CD4-positive, alpha-beta T cell (primary cell): ENCODE results near the gene ZNF48. TPM values are rescaled to one million over a fixed set of nuclear protein-coding genes. Genes with fewer than 3 reads are reported as not detected.

Source experiments
- ATAC-seq: fragments of 200-7000 bp; cut with Tn5 transposase; one replicate; pipeline ENCODE4 v1.10.0; 2022; ENCODE audit warnings: mild to moderate bottlenecking; ENCODE audit not compliant: poor library complexity
- CTCF ChIA-PET: fragments of 350-600 bp; sonication (Branson Sonifier 250); formaldehyde crosslinking; loops from one replicate; lab custom pipeline; 2021; ENCODE audit warnings: antibody characterized with exemption, inconsistent platforms; lab: Charles Lee
- POLR2A ChIA-PET: fragments of 350-600 bp; sonication (Branson Sonifier 250); formaldehyde crosslinking; loops from one replicate; lab custom pipeline; 2021; ENCODE audit warnings: antibody characterized with exemption, inconsistent platforms; lab: Charles Lee
- DNase-seq, 14 experiments: peaks; one replicate each; pipeline ENCODE4 v3.0.0-alpha.2; 2013 to 2020; ENCODE audit warnings: mixed read lengths in 2 of 14
- H3K27ac ChIP-seq, 2 donors: one replicate each; pipeline versions ENCODE4 v1.5.1 to v1.7.0; 2013; ENCODE audit warnings: low read length in 2 of 2, low read depth in 1 of 2, mild to moderate bottlenecking in 1 of 2
- H3K27me3 ChIP-seq, 2 experiments: 1 replicate in 1 of 2; 2 replicates in 1 of 2; pipeline versions ENCODE4 v1.6.1 to v1.7.0; 2013; ENCODE audit warnings: low read length in 2 of 2, control low read depth in 1 of 2, mild to moderate bottlenecking in 1 of 2, moderate library complexity in 1 of 2; ENCODE audit not compliant: insufficient read depth in 2 of 2, control insufficient read depth in 1 of 2
- H3K36me3 ChIP-seq: one replicate; pipeline ENCODE4 v1.6.1; 2013; ENCODE audit warnings: low read length, control low read depth; ENCODE audit not compliant: insufficient read depth
- H3K4me1 ChIP-seq: one replicate; pipeline ENCODE4 v1.6.1; 2013; ENCODE audit warnings: low read length, control low read depth; ENCODE audit not compliant: insufficient read depth
- H3K4me3 ChIP-seq: one replicate; pipeline ENCODE4 v1.5.1; 2013; ENCODE audit warnings: mild to moderate bottlenecking, low read length, moderate library complexity
- H3K9me3 ChIP-seq, 2 experiments: 1 replicate in 1 of 2; 2 replicates in 1 of 2; pipeline versions ENCODE4 v1.6.1 to v1.7.0; 2013; ENCODE audit warnings: low read length in 2 of 2, mild to moderate bottlenecking in 2 of 2, control low read depth in 1 of 2, moderate library complexity in 1 of 2; ENCODE audit not compliant: control insufficient read depth in 1 of 2, insufficient read depth in 1 of 2
- H3K27ac Mint-ChIP-seq: one replicate; pipeline ENCODE4 v1.8.0; 2020; ENCODE audit warnings: mixed read lengths
- H3K27me3 Mint-ChIP-seq: one replicate; pipeline ENCODE4 v1.8.0; 2021; ENCODE audit warnings: mixed read lengths
- H3K36me3 Mint-ChIP-seq: one replicate; pipeline ENCODE4 v1.8.0; 2021; ENCODE audit warnings: low read depth, mixed read lengths
- H3K4me1 Mint-ChIP-seq: one replicate; pipeline ENCODE4 v1.8.0; 2021; ENCODE audit warnings: low read depth, mixed read lengths
- H3K4me3 Mint-ChIP-seq: one replicate; pipeline ENCODE4 v1.8.0; 2020; ENCODE audit warnings: mild to moderate bottlenecking, mixed read lengths
- H3K9me3 Mint-ChIP-seq: one replicate; pipeline ENCODE4 v1.8.0; 2020; ENCODE audit warnings: mixed read lengths
- CTCF ChIP-seq: fragments of 200-600 bp; IDR thresholded peaks from one replicate; pipeline ENCODE4 v1.8.0; 2022; ENCODE audit warnings: antibody characterized with exemption, mild to moderate bottlenecking
- intact Hi-C, 2 experiments: fragments of 100-400 bp; cut with DNase I in 1 of 2; cut with micrococcal nuclease in 1 of 2; formaldehyde crosslinking; loops; one replicate each; pipeline versions ENCODE4 v1.15.1 to v1.9.0; 2023 to 2025; cut with DNase I, micrococcal nuclease
- total RNA-seq, 174 experiments: library from RNA in 2 of 174; stranded (reverse) in 2 of 174; gene quantifications; one replicate each; pipeline ENCODE4 v1.2.3 and lab custom pipeline; 2021 to 2026

The ZNF48 gene
- total RNA-seq, 2 experiments from 2014 or later = 3.4 to 3.5 TPM

DNA sequence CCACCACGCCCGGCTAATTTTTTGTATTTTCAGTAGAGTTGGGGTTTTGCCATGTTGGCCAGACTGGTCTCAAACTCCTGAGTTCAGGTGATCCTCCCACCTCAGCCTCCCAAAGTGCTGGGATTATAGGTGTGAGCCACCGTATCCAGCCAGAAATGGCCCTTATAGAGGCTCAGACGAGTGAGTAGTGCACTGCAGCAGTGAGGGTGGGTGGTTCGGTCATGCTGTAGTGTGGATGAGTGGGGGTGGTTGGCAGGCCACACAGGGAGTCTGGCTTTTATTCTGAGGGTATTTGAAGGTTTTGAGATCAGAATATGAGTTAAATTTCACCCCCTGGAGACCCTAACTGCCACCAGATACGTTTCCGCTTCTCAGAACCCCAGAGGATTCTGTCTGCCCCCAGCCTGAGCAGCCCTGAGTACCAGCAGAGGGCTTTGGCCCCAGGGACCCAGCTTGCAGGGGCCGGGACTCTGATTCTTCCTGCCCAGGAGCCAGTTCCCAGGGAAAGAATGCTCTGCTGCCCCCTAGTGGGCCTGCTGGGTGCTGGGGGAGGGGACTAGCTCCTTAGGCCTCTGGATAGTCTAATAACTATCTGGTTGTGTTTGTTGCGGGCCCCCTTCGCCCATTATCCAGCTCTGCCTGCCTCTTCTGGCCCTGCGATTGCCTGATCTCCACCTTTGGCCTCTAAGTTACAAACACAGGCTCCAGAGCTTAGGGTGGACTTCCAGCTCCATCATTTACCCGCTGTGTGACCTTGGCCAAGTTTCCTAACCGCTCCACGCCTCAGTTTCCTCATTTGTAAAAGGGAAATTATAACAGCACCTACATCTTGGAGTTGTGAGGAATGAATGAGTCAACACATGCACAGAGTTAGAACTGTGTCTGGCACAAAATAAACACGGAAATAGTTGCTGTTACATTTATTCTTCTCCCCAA lies 14.2 kb downstream of the ZNF48 start:
- POLR2A ChIA-PET = interaction anchor here (0.6 to 5.1 kb wide), 12 partner anchors 9 to 344 kb away, joined by 3 to 131 read pairs (median 5); partner anchors contain the start of genes ALDOA, CORO1A, DCTPP1 and FBRS
- ATAC-seq (peak; percentile 77), DNase-seq (peak; percentile 85 to 97 (median 93))
- Histone ChIP-seq H3K27ac (peak overlapping the region in 1 of 2 donors; percentile 21), H3K9me3 (no peaks in the 10 kb centered on the region), H3K36me3 (peaks cover 10% of the 10 kb centered on the region), H3K4me3 (no peak overlapping the region), H3K27me3 (no peaks in the 10 kb centered on the region), H3K4me1 (peaks cover 31% of the 10 kb centered on the region)
- Mint-ChIP-seq H3K9me3 (no peaks in the 10 kb centered on the region), H3K27ac (peak overlapping the region; percentile 79), H3K27me3 (no peaks in the 10 kb centered on the region), H3K4me3 (peak overlapping the region; percentile 84), H3K36me3 (peaks cover 11% of the 10 kb centered on the region), H3K4me1 (peaks cover 21% of the 10 kb centered on the region)
- intact Hi-C loops = loop anchor here (1.0 to 10.0 kb wide), 6 partner anchors 27 to 345 kb away; partner anchors contain the start of genes ALDOA (in 2 of the 2), CD2BP2 (in 2 of the 2), MYL11 (in 1 of the 2) and SEPTIN1 (in 1 of the 2)
- CTCF ChIA-PET = interaction anchor here (0.5 to 3.9 kb wide), 34 partner anchors 8 to 346 kb away, joined by 3 to 20 read pairs (median 4); partner anchors contain the start of genes CD2BP2, CORO1A, DCTPP1 and MYL11
- TF ChIP-seq CTCF = peak; percentile 91

GRCh38 chr16:30413112-30413806 lies 18.0 kb downstream of the ZNF48 start:
- no peaks in the 10 kb centered on the region for H3K27me3 ChIP-seq
- H3K36me3 Mint-ChIP-seq = peaks cover 16% of the 10 kb centered on the region
- no peak overlapping the region for H3K27ac ChIP-seq
- ATAC-seq (no peak), DNase-seq (no peak)
- no peaks in the 10 kb centered on the region for H3K9me3 Mint-ChIP-seq
- H3K4me3 Mint-ChIP-seq = no peak overlapping the region
- no peak overlapping the region for H3K4me3 ChIP-seq
- H3K36me3 ChIP-seq = peaks cover 10% of the 10 kb centered on the region
- no peak for TF ChIP-seq CTCF
- ChIA-PET POLR2A (interaction anchor here (1.1 to 1.3 kb wide), 2 partner anchors 31 kb away, joined by 3 to 5 read pairs; partner anchors contain the start of gene SEPTIN1), CTCF (no interaction called here)
- peaks cover 28% of the 10 kb centered on the region for H3K4me1 Mint-ChIP-seq
- H3K4me1 ChIP-seq = peaks cover 24% of the 10 kb centered on the region
- no peaks in the 10 kb centered on the region for H3K27me3 Mint-ChIP-seq
- no peaks in the 10 kb centered on the region for H3K9me3 ChIP-seq
- no peak overlapping the region for H3K27ac Mint-ChIP-seq
- intact Hi-C loops = loop anchor here in 1 of 2 experiments (10.0 kb wide), 2 partner anchors 318 to 348 kb away; partner anchors contain the start of genes ALDOA, TBX6 and YPEL3

- H3K36me3 Mint-ChIP-seq = peaks cover 16% of the 10 kb centered on the region
- POLR2A ChIA-PET = interaction anchor here (1.1 kb wide), 1 partner anchor 31 kb away, joined by 3 read pairs; the partner anchor contains the start of gene SEPTIN1
- H3K4me3 Mint-ChIP-seq = peak overlapping the region; percentile 7
These were observed 18.9 kb downstream of the ZNF48 start for GRCh38 chr16:30414159-30414558.

More at GRCh38 chr16:30414159-30414558, 18.9 kb downstream of the ZNF48 start:
- ATAC-seq (no peak), DNase-seq (no peak)
- Histone ChIP-seq H3K27ac (no peak overlapping the region), H3K9me3 (no peaks in the 10 kb centered on the region), H3K4me1 (peaks cover 22% of the 10 kb centered on the region), H3K4me3 (no peak overlapping the region), H3K27me3 (no peaks in the 10 kb centered on the region), H3K36me3 (peaks cover 10% of the 10 kb centered on the region)
- no peak for TF ChIP-seq CTCF
- intact Hi-C loops = loop anchor here in 1 of 2 experiments (10.0 kb wide), 2 partner anchors 319 to 349 kb away; partner anchors contain the start of genes ALDOA, TBX6 and YPEL3
- H3K27ac Mint-ChIP-seq = no peak overlapping the region
- H3K4me1 Mint-ChIP-seq = peaks cover 27% of the 10 kb centered on the region
- H3K27me3 Mint-ChIP-seq = no peaks in the 10 kb centered on the region
- CTCF ChIA-PET = no interaction called here
- no peaks in the 10 kb centered on the region for H3K9me3 Mint-ChIP-seq
